Measurements from ENCODE around the gene HOXA2. TPM values are rescaled to one million over a fixed set of nuclear protein-coding genes. Genes with fewer than 3 reads are reported as not detected.

HOXA2 gene
- total and polyA plus RNA-seq, 2 of the 13 experiments (the other 11 are each of a cell fraction or from before 2014, with no cell fraction given) = 0.22 to 0.29 TPM

DNA sequence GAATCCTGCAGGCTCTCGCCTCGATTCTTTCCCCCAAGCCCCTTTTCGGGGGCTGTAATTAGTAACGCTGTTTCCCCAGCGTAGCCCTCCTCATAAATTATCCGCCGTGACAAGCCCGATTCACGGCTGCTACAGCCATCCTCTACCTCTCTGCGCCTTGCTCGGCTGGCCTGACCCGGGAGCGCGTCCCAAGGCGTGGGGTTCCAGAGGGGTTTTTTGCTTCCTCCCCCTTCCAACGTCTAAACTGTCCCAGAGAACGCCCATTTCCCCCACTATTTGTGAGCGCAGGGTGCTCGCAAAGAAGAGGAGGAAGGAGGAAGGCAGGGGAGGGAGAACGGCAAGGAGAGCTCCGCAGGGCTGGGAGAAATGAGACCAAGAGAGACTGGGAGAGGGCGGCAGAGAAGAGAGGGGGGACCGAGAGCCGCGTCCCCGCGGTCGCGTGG, 40.1 kb upstream of the HOXA2 start:
- H3K9ac ChIP-seq (ENCODE audit: insufficient read depth, low read depth, low read length) = peak overlapping the region; percentile 67
- no TSS peak for BruUV-seq (replicated peaks)
- intact Hi-C loops (cut with micrococcal nuclease; ENCODE audit: unreplicated experiment) = loop anchor here (5.0 kb wide), 1 partner anchor 765 kb away; no protein-coding TSS in a partner anchor

DNA sequence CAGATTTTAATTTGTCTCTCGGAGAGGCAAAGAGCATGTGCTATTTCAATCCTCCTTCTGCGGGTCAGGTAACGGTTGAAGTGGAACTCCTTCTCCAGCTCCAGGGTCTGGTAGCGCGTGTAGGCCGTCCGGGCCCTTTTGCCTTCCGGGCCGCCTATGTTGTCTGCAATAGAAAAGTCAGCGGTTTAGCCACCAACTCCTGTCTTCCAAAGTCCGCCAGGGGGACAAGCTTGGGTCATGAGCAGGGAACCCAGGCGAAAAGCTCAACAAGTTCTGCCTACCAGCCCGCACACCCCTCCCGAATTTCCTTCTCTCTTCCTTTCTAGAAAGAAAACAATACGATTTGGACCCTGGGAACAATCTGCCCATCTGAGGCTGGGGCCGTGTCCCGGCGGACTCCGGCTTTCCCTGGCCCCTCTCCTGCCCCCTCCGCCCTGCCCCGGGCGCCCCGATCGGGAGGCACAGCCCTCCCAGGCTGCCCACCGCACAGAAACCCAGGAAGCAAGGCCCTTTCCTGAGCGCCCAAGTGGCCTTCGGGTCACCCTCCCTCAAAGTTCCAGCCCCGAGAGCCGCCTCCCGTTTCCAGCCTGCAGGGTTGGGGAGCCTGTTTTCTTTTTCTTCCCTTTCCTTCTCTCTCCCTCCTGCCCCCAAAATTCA, 39.6 kb upstream of the HOXA2 start:
- peak overlapping the region; percentile 70 to 79 (median 76) for H3K4me3 ChIP-seq (replicated peaks in 1 of 3; ENCODE audit: insufficient read depth in 1 of 3, low read depth in 2 of 3, low read length in 3 of 3)
- H3K36me3 ChIP-seq (replicated peaks in 1 of 2; ENCODE audit: control insufficient read depth in 1 of 2, insufficient read depth in 2 of 2, low read length in 2 of 2) = no peaks in the 10 kb centered on the region; a peak in 2 of 5 replicates
- H3K9me3 ChIP-seq (ENCODE audit: low read length) = no peaks in the 10 kb centered on the region
- H3K4me1 ChIP-seq (ENCODE audit: insufficient read depth, low read length) = peaks cover 9% of the 10 kb centered on the region
- in situ Hi-C loops (cut with HindIII; ENCODE audit: extremely low pct_ligation_motif_present, low pct_unique_long_range_greater_than_20kb) (no loop called here), intact Hi-C loops (cut with micrococcal nuclease; ENCODE audit: unreplicated experiment) (loop anchor here (5.0 kb wide), 1 partner anchor 765 kb away; no protein-coding TSS in a partner anchor)
- BruUV-seq (replicated peaks) = no TSS peak
- peak; percentile 63 for DNase-seq (ENCODE audit: low spot score)
- peak overlapping the region; percentile 67 for H3K9ac ChIP-seq (ENCODE audit: insufficient read depth, low read depth, low read length)
- no peak overlapping the region for H2AFZ ChIP-seq (ENCODE audit: low read length)
- no peaks in the 10 kb centered on the region for H3K79me2 ChIP-seq (ENCODE audit: insufficient read depth, low read length)
- H3K27ac ChIP-seq (ENCODE audit: extremely low read length, insufficient read depth, low read length) = peak overlapping the region; percentile 60
- ChIA-PET CTCF (ENCODE audit: low intra/inter-chr PET ratio, low total read pairs) (no interaction called here), POLR2A (interaction anchor here (0.9 to 2.7 kb wide), 8 partner anchors 9 to 682 kb away, joined by 3 to 13 read pairs (median 7); partner anchors contain the start of genes HOXA4 and SKAP2)
- peak; percentile 72 for ATAC-seq
- H3K4me2 ChIP-seq (ENCODE audit: low read depth, low read length) = peak overlapping the region; percentile 70
- H3K27me3 ChIP-seq (ENCODE audit: control insufficient read depth in 1 of 2, insufficient read depth in 2 of 2, low read length in 2 of 2) = no peaks in the 10 kb centered on the region
- no peaks in the 10 kb centered on the region for H4K20me1 ChIP-seq (ENCODE audit: insufficient read depth, low read length)
- FAIRE-seq = no peak
- 62% methylated on average over 30 of the region's 30 CpGs for WGBS (ENCODE audit: low lambda C conversion rate)
- TF ChIP-seq, protein P1, sequence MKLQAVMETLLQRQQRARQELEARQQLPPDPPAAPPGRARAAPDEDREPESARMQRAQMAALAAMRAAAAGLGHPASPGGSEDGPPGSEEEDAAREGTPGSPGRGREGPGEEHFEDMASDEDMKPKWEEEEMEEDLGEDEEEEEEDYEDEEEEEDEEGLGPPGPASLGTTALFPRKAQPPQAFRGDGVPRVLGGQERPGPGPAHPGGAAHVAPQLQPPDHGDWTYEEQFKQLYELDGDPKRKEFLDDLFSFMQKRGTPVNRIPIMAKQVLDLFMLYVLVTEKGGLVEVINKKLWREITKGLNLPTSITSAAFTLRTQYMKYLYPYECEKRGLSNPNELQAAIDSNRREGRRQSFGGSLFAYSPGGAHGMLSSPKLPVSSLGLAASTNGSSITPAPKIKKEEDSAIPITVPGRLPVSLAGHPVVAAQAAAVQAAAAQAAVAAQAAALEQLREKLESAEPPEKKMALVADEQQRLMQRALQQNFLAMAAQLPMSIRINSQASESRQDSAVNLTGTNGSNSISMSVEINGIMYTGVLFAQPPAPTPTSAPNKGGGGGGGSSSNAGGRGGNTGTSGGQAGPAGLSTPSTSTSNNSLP (IDR thresholded peaks at IDR 0.05; ENCODE audit: low read depth, low read length) = no peak
- TF ChIP-seq ZBTB7B (CRISPR knock-in tag; IDR thresholded peaks at IDR 0.05) (0 out of 2 replicates have a peak, but pooled peaks have one; percentile 1), TBX2 (CRISPR knock-in tag; IDR thresholded peaks at IDR 0.05; ENCODE audit: borderline replicate concordance) (no peak), ZNF549 (CRISPR knock-in tag; IDR thresholded peaks at IDR 0.05) (no peak), POLR2G (IDR thresholded peaks at IDR 0.05; ENCODE audit: low read depth, low read length) (peak; percentile 55), ZMYM3 (CRISPR knock-in tag; IDR thresholded peaks at IDR 0.05) (no peak), HCFC1 (IDR thresholded peaks at IDR 0.05; ENCODE audit: low read depth, low read length) (no peak), BORCS8-MEF2B (CRISPR knock-in tag; IDR thresholded peaks at IDR 0.05) (no peak), HNF4A (CRISPR knock-in tag; IDR thresholded peaks at IDR 0.05) (peak; percentile 48), ZNF468 (CRISPR knock-in tag; IDR thresholded peaks at IDR 0.05) (no peak), LBX2 (CRISPR knock-in tag; IDR thresholded peaks at IDR 0.05; ENCODE audit: borderline replicate concordance) (no peak), PHF8 (CRISPR knock-in tag; IDR thresholded peaks at IDR 0.05) (peak; percentile 64)

More for the DNA sequence above, 40.1 kb upstream of the HOXA2 start:
- ATAC-seq (peak; percentile 63), FAIRE-seq (no peak), DNase-seq (ENCODE audit: low spot score) (no peak)
- no peaks in the 10 kb centered on the region for H4K20me1 ChIP-seq (ENCODE audit: insufficient read depth, low read length)
- no peaks in the 10 kb centered on the region for H3K79me2 ChIP-seq (ENCODE audit: insufficient read depth, low read length)
- H3K27ac ChIP-seq (ENCODE audit: extremely low read length, insufficient read depth, low read length) = peak overlapping the region; percentile 60
- peak overlapping the region; percentile 70 to 79 (median 76) for H3K4me3 ChIP-seq (replicated peaks in 1 of 3; ENCODE audit: insufficient read depth in 1 of 3, low read depth in 2 of 3, low read length in 3 of 3)
- peak overlapping the region; percentile 70 for H3K4me2 ChIP-seq (ENCODE audit: low read depth, low read length)
- H2AFZ ChIP-seq (ENCODE audit: low read length) = no peak overlapping the region
- H3K9me3 ChIP-seq (ENCODE audit: low read length) = no peaks in the 10 kb centered on the region
- H3K4me1 ChIP-seq (ENCODE audit: insufficient read depth, low read length) = peaks cover 9% of the 10 kb centered on the region
- ChIA-PET CTCF (ENCODE audit: low intra/inter-chr PET ratio, low total read pairs) (no interaction called here), POLR2A (interaction anchor here (1.5 to 2.7 kb wide), 6 partner anchors 8 to 455 kb away, joined by 3 to 13 read pairs (median 10); partner anchors contain the start of genes HOXA4 and SKAP2)
- TF ChIP-seq ZNF17 (CRISPR knock-in tag; IDR thresholded peaks at IDR 0.05) (no peak), ZBTB7B (CRISPR knock-in tag; IDR thresholded peaks at IDR 0.05) (0 out of 2 replicates have a peak, but pooled peaks have one; percentile 4), ASH2L (IDR thresholded peaks at IDR 0.05; ENCODE audit: insufficient read length, low read depth, low read length) (peak; percentile 4), ZFY (CRISPR knock-in tag; IDR thresholded peaks at IDR 0.05) (no peak), LCORL (IDR thresholded peaks at IDR 0.05) (no peak), LCORL (CRISPR knock-in tag; IDR thresholded peaks at IDR 0.05) (peak; percentile 57; the same call in 1 of the 2 replicates), ZNF605 (CRISPR knock-in tag; IDR thresholded peaks at IDR 0.05) (peak; percentile 23; the same call in 1 of the 2 replicates)
- TF ChIP-seq, protein P2, sequence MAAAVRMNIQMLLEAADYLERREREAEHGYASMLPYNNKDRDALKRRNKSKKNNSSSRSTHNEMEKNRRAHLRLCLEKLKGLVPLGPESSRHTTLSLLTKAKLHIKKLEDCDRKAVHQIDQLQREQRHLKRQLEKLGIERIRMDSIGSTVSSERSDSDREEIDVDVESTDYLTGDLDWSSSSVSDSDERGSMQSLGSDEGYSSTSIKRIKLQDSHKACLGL (CRISPR knock-in tag; IDR thresholded peaks at IDR 0.05) = 0 out of 2 replicates have a peak, but pooled peaks have one; percentile 13
- no peaks in the 10 kb centered on the region; a peak in 2 of 5 replicates for H3K36me3 ChIP-seq (replicated peaks in 1 of 2; ENCODE audit: control insufficient read depth in 1 of 2, insufficient read depth in 2 of 2, low read length in 2 of 2)
- WGBS (ENCODE audit: low lambda C conversion rate) = 54% methylated on average over 29 of the region's 29 CpGs
- H3K27me3 ChIP-seq (ENCODE audit: control insufficient read depth in 1 of 2, insufficient read depth in 2 of 2, low read length in 2 of 2) = no peaks in the 10 kb centered on the region
- in situ Hi-C loops (cut with HindIII; ENCODE audit: extremely low pct_ligation_motif_present, low pct_unique_long_range_greater_than_20kb) = no loop called here

All from HepG2 (cell line).